NCI-H748 treated with DMSO at 0.1 percent for 48 hours (cell line): ENCODE results near the gene MCM3AP.

Experiments
- DNase-seq: peaks from one replicate; lab custom pipeline; 2025; lab: John Stamatoyannopoulos, UW

MCM3AP gene

DNA sequence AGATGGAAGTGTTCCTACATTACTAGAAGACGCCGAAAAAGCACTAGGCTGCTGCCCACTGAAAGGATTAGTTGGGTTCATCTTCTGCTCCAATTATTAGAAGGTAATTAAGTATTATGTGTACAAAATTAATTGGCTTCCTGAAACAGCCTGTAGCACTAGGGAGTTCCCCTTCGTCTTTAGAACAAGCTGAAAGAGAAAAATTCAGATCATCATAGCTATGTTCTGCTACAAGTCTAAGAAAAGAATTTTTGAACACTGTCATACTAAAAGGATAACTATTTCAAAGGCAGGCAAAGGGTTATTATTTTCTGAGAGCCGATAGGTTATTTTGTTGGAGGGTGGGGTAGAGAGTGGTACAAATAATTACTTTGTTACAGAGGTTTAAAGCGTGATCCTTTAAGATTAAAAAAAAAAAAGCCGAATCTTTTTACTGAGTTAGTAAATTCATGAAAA is at the start of gene MCM3AP:
Gene MCM3AP, minus strand, starts transcription at position 406 of the 456 bp plus-strand sequence. Its CDS starts 325 bp downstream, at position 81.
- no peak for DNase-seq

DNA sequence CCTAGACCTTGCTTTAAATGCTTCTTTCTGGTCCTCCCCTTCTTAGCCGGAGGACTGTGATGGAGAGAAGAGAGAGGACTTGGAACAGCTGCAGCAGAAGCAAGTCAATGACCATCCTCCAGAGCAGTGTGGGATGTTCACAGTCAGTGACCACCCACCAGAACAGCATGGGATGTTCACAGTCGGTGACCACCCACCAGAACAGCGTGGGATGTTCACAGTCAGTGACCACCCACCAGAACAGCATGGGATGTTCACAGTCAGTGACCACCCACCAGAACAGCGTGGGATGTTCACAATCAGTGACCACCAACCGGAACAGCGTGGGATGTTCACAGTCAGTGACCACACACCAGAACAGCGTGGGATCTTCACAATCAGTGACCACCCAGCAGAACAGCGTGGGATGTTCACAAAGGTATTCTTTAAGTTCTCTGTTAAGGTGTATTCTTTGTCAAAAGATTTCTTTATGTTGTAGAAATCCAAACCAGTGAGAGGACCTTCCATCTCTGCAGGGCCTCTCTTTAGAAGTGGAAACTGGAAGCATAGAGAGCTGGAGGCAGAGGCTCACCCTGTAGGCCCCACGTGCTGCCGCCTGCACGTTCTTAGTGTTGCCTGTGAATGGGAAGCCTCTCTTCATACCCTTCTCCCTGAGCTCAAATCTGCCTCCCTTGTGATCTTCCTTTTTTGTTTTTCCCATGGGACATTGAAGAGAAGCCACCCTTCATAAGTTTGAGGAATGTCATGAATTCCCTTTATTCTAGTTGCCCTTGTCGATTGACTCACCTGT is 49.1 kb upstream of the MCM3AP start:
- DNase-seq: no peak

DNA sequence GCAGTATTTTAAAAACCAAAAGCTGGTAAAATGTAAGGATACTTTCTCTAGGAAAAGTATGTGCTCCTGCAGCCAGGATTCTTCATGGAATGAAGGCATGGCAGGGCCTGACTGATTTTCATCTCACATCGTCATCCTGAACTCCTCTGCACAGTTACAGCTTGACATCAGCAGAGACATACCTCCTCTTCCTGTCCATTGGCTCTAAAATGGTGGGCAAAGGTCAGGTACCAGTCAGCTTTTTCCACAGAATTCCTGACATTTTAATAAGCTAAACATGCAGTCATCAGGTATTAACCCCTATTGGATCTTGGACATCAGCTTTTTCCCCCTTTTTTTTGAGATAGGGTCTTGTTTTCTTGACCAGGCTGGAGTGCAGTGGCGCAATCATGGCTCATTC is 44.4 kb upstream of the MCM3AP start:
- DNase-seq: no peak

DNA sequence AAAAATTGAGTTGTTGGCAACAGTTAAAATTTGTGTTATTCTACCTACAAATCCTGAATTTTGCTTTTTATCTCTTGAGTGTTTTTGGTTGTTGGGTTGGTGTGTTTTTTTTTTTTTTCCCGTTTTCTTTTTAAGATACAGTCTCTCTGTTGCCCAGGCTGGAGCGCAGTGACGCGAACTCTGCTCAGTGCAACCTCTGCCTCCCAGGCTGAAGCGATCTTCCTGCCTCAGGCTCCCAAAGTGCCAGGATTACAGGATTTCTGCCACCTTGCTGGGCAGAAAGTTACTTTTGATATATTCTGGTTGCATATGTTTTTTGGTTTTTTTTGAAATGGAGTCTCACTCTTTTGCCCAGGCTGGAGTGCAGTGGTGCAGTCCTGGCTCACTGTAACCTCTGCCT is 42.7 kb upstream of the MCM3AP start:
- DNase-seq: no peak

DNA sequence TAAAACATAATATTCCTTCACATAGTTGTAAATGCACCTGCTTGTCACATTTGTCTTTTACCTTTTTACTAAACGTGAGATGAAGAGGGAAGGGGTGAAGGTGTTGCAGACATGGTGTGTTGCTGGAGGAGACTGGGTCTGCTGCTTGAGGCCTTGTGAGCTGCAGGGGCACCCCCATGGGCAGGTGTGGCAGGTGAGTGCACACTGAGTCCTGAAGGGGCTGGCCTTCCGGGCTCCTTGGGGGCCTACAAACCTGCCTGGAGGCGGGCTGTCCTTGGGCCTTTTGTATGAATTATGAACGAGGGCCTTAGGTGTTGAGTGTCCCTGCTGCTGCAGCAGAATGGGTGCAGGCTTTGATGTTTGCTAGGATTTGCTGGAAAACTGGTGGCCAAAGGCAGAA is 42.3 kb upstream of the MCM3AP start:
- DNase-seq: no peak

DNA sequence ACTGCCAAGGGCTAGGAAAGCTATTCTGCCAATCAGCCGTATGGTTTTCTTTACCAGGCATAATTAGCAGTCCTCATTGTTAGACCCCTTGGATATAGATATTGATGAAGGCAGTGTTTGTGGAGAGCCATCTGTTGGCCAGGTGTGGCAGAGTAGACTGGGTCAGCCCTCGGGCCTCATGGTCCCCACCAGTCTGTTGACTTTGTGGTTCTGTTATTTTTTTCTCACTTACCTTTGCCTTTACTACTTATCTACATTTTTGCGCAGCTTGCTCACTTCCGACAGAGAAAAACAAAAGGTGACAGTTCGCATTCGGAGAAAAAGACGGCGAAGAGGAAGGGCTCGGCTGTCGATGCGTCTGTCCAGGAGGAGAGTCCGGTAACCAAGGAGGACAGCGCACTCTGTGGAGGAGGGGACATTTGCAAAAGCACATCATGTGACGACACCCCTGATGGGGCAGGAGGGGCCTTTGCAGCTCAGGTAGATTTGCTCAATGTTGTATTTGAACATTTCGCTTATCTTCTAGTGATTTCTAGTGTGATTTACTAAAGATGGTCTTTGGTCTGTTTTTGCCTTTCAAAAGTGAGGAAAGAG is 40.8 kb upstream of the MCM3AP start:
- peak; percentile 31 for DNase-seq

DNA sequence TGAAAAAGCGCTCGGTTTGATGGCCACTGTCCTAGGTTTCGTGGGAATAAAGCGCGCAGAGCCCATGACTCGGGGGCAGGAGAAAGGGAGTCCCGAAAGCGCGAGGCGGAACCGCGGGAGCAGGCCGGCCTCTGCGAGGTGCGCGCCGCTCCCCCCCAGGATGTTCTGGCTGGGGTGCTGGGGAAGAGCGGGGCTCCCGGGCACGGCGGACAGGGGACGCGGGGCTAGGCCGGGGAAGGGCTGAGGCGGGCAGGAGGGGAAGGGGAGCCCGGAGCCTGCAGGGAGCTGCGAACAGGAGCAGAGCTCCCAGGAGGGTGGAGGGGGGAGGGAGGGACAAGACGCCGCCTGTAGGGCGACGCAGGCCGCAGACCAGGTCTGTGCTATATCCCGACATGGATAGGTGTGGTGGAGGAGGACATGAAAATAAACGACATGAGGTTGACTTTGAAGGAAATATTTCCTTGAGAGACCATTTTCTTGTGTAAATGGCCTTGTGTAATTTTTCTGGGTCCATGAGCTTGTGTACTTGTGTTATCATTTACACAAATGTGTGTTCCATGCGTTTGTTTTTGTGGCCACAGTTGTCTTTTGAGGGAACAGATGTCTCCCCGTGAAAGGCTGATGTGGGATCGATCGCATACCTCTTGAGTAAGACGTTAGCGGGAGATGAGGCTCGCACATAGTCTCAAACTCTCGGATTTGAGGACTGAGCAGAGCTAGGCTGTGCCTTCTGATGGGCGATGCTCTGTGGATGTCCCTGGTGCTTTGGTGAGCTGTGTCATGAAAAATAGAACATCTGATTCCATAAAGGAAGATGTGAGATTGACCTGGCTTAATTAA is 39.9 kb upstream of the MCM3AP start:
- DNase-seq: peak; percentile 14

DNA sequence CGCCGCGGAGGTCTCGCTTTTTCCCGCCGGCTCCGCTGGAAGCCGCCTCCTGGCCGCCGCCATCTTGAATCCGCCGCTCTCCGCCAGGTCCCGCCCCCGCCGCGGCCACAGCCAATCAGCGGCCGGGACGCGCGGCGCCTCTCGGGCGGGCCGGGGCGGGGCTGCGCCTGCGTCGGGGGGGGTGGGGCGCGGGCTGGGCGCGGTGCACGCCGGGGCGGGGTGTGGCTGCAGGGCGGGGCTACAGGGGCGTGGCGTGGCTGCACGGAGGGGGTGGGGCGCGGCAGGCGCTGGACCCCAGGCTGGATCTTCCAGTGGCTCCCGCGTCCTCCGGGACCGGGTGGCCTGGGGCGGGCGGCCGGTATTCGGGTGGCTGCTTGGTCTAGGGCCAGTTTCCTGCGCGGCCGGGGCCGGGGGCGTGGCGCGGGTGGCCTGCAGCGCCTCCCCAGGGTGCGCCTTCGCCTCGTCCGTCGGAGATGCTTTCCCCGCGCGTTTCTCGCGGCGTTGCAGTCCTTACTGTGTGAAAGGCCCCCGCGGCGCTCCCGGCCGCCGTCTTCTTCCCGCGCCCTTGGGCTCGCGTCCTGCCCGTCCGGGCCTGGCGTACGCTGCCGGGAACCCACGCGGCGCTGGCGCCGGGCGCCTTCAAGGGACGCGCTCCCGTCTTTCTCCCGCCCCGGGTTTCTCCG is 39.1 kb upstream of the MCM3AP start:
- peak; percentile 60 for DNase-seq

DNA sequence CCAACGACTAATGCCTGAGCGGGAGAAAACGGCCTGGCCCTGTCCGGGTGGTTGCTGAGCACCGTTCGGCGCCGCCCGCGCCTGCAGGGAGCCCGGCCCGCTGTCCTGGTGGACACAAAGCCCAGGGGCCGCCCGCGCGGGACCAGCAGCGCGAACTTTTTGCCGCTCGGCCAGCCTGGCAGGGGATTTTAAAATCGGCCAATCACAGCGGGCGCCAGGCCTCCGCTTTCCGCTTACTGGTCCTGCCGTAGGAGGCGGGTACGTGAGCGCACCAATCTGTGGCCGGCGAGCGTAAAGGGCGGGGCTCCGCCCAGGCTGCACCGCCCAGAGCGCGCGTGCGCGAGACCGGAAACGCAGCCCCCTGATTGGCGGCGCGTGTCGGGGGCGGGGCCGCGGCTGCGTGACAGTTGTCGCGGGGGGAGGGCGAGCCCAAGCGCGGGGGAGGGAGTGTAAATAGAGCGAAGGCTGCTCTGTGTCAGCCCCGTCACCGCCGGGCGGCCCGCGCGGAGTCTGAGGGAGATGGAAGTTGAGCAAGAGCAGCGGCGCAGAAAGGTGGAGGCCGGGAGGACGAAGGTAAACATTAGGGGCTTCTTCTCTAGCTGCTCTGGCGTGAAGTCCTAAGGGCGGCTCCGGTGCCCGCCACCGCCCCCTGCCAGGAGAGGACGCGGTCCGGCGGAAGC is 38.4 kb upstream of the MCM3AP start, which contains the start of the genes C21orf58 and PCNT:
Gene C21orf58, minus strand, starts transcription at position 161 of the 680 bp plus-strand sequence. CDS start 1,132 bp downstream, outside the sequence.
Gene PCNT, plus strand, starts transcription at position 447 of the 680 bp plus-strand sequence. Its CDS starts 73 bp downstream, at position 520.
- DNase-seq: peak; percentile 93

DNA sequence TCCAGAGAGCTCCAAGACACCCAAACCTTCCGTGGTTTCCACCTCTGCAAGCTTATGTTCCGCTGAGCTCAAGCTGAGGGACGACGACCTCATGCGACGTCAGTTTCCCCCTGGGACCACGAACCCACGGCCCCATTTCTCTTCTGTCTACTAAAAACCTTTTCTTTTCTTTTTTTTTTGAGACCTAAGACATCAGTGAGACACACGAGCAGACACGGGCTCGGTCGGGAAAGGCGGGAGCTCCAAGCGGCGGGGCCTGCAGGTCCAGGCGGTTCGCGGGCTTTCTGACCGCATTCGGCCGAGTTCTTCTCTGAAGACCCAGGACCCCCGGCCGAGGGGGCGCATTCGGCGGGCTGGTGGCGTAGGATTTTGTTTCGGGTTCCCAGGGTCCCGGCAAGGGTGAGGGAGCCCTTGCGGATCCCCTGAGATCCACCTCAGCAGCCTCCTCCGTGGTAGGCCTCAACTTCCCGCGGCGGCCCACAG is 37.9 kb upstream of the MCM3AP start:
- no peak for DNase-seq

DNA sequence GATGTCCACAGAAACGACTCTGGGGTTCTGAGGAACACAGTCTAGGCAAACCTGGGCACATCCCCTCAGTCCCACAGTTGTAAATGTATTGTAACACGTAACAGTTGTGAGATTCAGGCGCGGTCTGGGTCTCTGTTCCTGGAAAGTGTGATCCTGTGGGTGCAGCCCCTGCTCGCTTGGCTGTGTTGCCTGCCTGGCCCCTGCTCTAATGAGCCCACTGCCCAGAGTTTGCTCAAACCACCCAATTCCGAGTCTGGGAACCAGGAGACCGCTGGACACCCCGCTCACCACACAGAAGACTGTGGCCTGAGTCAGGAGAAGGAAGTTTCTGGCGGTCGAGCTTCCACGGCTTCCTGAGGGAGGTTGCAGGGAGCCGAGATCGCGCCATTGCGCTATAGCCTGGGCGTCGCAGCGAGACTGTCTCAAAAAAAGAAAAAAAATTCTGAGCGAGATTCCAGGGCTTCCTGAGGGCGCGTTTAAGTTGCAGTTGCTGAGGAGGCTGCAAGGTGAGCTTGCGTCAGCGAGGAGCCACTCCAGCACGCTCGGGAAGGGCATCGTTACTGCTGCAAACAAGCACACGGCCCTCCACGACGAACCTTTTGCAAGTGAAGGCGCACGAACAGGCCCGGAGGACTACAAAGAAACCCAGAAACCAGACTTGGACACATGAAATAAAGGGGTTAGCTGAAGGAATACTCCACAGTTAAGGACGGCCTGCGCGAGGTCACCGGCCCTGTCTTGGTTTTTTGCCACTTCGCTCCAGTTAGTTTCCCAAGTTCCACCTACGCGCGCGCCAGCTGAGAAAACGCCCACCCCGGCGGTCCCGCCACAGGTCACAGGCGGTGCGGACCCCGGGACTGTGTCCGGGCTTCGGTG is 37.2 kb upstream of the MCM3AP start:
- DNase-seq: peak; percentile 17

DNA sequence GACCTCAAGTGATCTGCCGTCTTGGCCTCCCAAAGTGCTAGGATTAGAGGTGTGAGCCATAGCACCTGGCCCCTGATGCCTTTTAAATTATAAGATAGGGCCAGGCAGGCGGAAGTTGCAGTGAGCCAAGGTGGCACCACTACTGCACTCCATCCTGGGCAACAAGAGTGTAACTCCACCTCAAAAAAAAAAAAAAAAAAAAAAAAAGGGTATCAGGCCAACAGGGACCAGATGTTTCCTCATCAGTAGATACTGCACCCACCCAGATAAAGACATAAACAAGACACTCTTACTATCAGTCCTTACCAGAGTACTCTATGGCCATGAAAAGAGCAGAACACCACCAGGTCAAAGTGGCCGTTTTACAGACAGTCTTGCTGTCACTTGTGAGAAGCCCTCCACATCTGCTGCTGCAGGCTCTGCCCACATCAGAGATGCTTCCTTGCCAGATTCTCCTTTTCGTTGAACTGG is 35.0 kb upstream of the MCM3AP start:
- DNase-seq: peak; percentile 0

DNA sequence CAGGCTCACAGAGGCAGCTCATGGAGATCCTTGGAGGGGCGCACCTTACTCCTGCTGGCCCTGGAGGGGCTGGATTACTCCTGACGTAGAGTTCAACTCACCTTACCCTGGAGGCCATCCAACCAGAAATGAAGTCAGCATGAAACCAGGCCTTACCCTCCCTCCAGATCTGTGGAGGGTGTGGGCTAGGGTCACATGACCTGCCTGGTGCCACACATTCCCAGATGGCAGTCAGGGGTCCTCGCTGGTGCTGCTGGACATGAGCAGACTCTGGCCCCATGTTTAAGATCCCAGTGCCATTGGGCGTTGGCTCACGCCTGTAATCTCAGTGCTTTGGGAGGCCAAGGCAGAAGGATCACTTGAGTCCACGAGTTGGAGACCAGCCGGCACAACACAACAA is 33.8 kb upstream of the MCM3AP start:
- no peak for DNase-seq

DNA sequence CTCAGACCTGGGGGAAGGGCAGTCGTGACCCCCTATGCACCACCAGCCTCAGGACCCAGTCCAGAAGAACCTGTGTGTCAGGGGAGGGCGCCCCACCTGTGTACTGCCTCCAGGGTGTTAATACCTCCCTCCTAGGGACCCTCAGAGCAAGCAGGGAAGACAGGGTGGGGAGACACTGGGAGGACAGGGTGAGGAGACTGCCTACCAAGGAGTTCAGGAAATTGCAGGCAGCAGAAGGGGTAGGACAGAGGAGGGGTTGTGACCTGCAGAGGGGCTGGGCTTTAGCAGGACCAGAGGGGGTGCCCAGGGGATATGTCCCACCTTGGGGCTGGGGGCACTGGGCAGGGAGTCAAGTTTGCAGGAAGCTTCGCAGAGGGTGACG is 33.0 kb upstream of the MCM3AP start:
- DNase-seq: no peak

DNA sequence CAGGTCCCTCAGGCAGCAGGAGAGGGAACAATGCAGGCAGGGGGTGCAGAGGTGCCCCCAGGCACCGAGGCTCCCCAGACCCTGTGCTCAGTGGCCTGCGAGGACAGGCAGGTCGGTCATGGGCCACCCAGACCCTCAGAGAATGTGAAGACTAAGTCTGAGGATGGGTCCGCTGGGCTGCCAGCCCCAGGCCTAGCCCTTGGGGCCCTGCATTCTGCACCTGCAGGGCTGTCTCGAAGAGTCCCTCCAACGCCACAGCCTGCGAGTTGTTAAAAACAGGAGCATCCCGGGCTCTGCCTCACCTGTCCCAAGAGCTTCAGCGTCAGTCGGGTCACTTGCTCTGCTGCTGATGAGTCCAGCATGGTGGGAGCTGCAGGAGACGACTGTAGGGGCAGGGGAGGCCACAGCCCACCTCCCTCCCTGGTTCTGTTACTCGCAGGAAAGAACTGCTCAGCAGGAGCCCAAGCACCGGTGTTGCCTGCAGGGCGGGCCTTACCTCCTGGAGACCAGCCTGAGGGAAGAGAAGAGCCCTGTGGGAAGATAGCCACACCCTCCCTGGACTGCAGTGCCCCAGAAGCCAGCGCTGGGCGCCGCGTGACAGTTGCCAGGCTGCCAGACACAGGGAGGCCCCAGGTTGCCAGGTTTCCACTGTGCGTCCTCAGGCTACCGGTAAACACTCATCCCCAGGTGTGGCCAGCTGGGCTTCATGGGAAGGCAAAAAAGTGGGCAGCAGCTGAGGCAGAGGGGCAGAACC is 32.5 kb upstream of the MCM3AP start:
- DNase-seq: peak; percentile 68

DNA sequence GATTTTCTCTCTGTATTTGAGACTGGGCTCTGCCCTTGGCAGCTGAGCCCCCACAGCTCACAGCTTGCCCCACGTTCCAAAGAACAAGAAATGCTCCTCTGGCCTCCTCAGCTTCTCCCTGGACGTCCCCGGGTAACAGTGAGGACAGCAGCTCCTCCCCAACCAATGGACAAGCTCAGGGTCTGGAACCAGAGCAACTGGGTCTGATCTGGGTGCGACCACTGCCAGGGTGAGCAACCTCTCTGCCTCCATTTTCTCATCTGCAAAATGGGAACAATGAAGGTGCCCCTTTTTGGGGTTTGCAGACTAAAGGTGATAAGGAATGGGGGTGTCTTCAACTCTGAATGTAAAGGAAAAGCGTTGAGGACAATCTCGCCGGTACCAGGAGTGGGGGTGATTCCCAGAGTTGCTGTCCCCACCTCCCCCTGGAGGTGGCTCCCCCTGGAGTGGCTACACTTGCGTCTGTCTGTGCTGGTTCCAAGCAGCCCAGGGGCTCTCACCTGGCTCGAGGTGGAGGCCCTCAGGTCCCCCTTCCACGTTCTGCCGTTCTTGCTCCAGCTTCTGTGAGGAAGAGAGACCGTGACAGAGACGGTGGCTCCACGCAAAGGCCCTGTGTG is 31.4 kb upstream of the MCM3AP start:
- no peak for DNase-seq

DNA sequence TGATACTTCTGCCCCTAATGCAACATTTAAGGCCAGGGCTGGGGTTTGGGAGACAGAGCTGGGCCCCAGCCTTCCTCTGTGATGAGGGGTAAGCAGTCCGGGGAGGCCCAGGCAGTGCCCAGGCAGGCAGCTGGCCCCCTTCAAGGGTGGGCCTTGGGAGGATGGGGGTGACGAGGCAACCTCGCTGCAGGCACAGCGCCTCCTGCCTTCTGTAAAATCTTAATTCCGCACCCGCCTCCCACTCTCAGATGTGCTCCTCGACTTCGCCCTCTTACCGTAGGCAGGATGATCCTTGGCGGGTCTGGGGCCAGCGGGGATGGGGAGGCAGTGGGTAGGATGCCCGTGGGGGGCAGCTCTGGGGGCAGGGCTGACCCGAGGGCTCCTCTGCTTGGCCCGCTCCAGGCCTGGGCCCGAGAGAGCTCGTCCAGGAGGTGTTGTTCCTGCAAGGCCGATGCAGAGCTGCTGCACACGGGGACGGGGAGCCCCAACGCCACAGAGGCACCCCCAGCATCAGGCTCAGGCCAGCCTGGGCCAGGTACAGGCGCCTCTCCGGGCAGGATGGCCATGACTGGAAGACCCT is 29.1 kb upstream of the MCM3AP start:
- no peak for DNase-seq

DNA sequence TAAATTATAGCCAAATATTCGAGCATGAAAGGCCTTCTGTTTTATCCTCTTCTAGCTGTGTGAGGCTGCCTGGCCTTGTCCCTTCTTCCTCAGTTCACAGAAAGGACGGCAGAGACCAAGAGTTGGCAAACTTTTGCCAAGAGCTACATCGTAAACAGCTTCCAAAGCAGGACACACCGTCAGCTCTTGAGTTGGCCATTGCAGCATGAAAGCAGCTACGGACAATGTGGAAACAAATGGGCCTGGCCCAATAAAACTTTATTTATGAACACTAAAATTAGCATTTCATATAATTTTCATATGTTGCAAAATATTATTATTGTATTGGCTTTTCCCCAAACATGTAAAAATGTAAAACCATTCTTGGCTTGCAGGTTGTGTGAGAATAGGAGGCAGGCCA is 27.5 kb upstream of the MCM3AP start:
- DNase-seq: no peak
